LNCAP (cell line): ENCODE measurements around the gene FTSJ1.

Experiments
- CTCF ChIP-seq: fragments of 450-650 bp; IDR thresholded peaks from 2 replicates; pipeline ENCODE4 v1.5.1; 2017; ENCODE audit warnings: mild to moderate bottlenecking

The FTSJ1 gene

GRCh38 chrX:48496660-48497059 is 20.7 kb downstream of the FTSJ1 start:
- no peak for TF ChIP-seq CTCF

- TF ChIP-seq CTCF, result no peak
These were observed 21.9 kb downstream of the FTSJ1 start for GRCh38 chrX:48497871-48498270.

- no peak for TF ChIP-seq CTCF
These were observed 22.4 kb downstream of the FTSJ1 start for GRCh38 chrX:48498374-48498809.

- TF ChIP-seq CTCF, result no peak
These were observed 28.3 kb downstream of the FTSJ1 start for GRCh38 chrX:48504261-48504660.

- TF ChIP-seq CTCF, result no peak
These were observed 29.5 kb downstream of the FTSJ1 start for GRCh38 chrX:48505481-48505880.

- TF ChIP-seq CTCF, result no peak
These were observed 31.2 kb downstream of the FTSJ1 start for GRCh38 chrX:48507246-48507645.

- no peak for TF ChIP-seq CTCF
These were observed 32.6 kb downstream of the FTSJ1 start, which contains the start of gene PORCN for GRCh38 chrX:48508400-48509244. Gene PORCN, plus strand, starts transcription at chrX:48508992. Its CDS starts 829 bp downstream, at chrX:48509821.
